ENCODE measurements around the gene ERCC1.

- TF ChIP-seq, protein P1, sequence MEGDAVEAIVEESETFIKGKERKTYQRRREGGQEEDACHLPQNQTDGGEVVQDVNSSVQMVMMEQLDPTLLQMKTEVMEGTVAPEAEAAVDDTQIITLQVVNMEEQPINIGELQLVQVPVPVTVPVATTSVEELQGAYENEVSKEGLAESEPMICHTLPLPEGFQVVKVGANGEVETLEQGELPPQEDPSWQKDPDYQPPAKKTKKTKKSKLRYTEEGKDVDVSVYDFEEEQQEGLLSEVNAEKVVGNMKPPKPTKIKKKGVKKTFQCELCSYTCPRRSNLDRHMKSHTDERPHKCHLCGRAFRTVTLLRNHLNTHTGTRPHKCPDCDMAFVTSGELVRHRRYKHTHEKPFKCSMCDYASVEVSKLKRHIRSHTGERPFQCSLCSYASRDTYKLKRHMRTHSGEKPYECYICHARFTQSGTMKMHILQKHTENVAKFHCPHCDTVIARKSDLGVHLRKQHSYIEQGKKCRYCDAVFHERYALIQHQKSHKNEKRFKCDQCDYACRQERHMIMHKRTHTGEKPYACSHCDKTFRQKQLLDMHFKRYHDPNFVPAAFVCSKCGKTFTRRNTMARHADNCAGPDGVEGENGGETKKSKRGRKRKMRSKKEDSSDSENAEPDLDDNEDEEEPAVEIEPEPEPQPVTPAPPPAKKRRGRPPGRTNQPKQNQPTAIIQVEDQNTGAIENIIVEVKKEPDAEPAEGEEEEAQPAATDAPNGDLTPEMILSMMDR (IDR thresholded peaks at IDR 0.05; ENCODE audit: low read depth, low read length), result no peak
- no peak for TF ChIP-seq EZH2phosphoT487 (IDR thresholded peaks at IDR 0.05; ENCODE audit: low read depth)
These were observed 40.6 kb upstream of the ERCC1 start for GRCh38 chr19:45464274-45464673.
